GM06990 (cell line): ENCODE data around the gene ALDH3B2.
"Not testable (repeated sequence)": the region's sequence is repeated elsewhere in the genome, so short reads cannot be mapped to it uniquely, and the experiment has no call there.

ENCODE experiments used
- DNase-seq: peaks from one replicate; pipeline ENCODE4 v3.0.0-alpha.2; 2011; ENCODE audit not compliant: insufficient read length; ENCODE audit errors: extremely low read depth
- H3K27me3 ChIP-seq: replicated peaks from 2 replicates; pipeline ENCODE4 v1.6.0; 2011; ENCODE audit warnings: low read length; ENCODE audit not compliant: control insufficient read depth, insufficient read depth
- H3K36me3 ChIP-seq: 2 replicates; pipeline ENCODE4 v1.5.1; 2011; ENCODE audit warnings: low read length; ENCODE audit not compliant: control insufficient read depth, insufficient read depth
- H3K4me3 ChIP-seq: replicated peaks from 2 replicates; pipeline ENCODE4 v1.5.1; 2011; ENCODE audit warnings: low read depth, mild to moderate bottlenecking, control low read depth, low read length
- CTCF ChIP-seq: IDR thresholded peaks from 2 replicates; pipeline ENCODE4 v1.5.1; 2011; ENCODE audit warnings: low read length, control low read depth, mild to moderate bottlenecking, inconsistent platforms; ENCODE audit not compliant: insufficient read depth, poor library complexity, severe bottlenecking

The ALDH3B2 gene

GRCh38 chr11:67621928-67622327, 52.5 kb downstream of the ALDH3B2 start:
- not testable (repeated sequence) for H3K4me3 ChIP-seq, DNase-seq, H3K36me3 ChIP-seq, H3K27me3 ChIP-seq

GRCh38 chr11:67620621-67621020, 53.8 kb downstream of the ALDH3B2 start:
- not testable (repeated sequence) for DNase-seq, H3K27me3 ChIP-seq, H3K4me3 ChIP-seq, H3K36me3 ChIP-seq

GRCh38 chr11:67619683-67620618, 54.5 kb downstream of the ALDH3B2 start:
- not testable (repeated sequence) for H3K27me3 ChIP-seq, H3K4me3 ChIP-seq, DNase-seq, H3K36me3 ChIP-seq

GRCh38 chr11:67618901-67619659, 55.3 kb downstream of the ALDH3B2 start:
- not testable (repeated sequence) for H3K27me3 ChIP-seq, DNase-seq, H3K4me3 ChIP-seq, H3K36me3 ChIP-seq

GRCh38 chr11:67617243-67617953, 57.0 kb downstream of the ALDH3B2 start:
- DNase-seq: no peak
- no peak overlapping the region for H3K4me3 ChIP-seq
- no peak for TF ChIP-seq CTCF
- H3K36me3 ChIP-seq: peaks cover 4% of the 10 kb centered on the region
- H3K27me3 ChIP-seq: no peaks in the 10 kb centered on the region

GRCh38 chr11:67616431-67617242, 57.8 kb downstream of the ALDH3B2 start:
- TF ChIP-seq CTCF: no peak
- no peak for DNase-seq
- no peak overlapping the region for H3K4me3 ChIP-seq

GRCh38 chr11:67615728-67616430, 58.5 kb downstream of the ALDH3B2 start:
- H3K36me3 ChIP-seq: peaks cover 17% of the 10 kb centered on the region
- H3K27me3 ChIP-seq: no peaks in the 10 kb centered on the region
- TF ChIP-seq CTCF: no peak
- no peak for DNase-seq
- H3K4me3 ChIP-seq: no peak overlapping the region

More at GRCh38 chr11:67616431-67617242, 57.8 kb downstream of the ALDH3B2 start:
- Histone ChIP-seq H3K27me3 (no peaks in the 10 kb centered on the region), H3K36me3 (peaks cover 10% of the 10 kb centered on the region)
